ENCODE measurements around the gene TXNDC11. TPM values are rescaled to one million over a fixed set of nuclear protein-coding genes. Genes with fewer than 3 reads are reported as not detected.

TXNDC11 gene
- total RNA-seq, 1 experiment from 2014 or later, result 11.1 TPM

GRCh38 chr16:11672206-11673090 is 70.2 kb downstream of the TXNDC11 start (continued):
- TF ChIP-seq HMGXB4 (CRISPR knock-in tag; IDR thresholded peaks at IDR 0.05), result no peak

GRCh38 chr16:11671676-11672075 is 71.0 kb downstream of the TXNDC11 start:
- ATAC-seq (no peak), DNase-seq (ENCODE audit: low spot score) (no peak)
- Mint-ChIP-seq H3K27me3 (ENCODE audit: low read depth) (no peaks in the 10 kb centered on the region), H3K36me3 (peaks cover 9% of the 10 kb centered on the region), H3K4me1 (peaks cover 53% of the 10 kb centered on the region), H3K27ac (peak overlapping the region; percentile 98), H3K4me3 (no peak overlapping the region), H3K9me3 (no peaks in the 10 kb centered on the region)
- no peak for TF ChIP-seq ELF4 (CRISPR knock-in tag; IDR thresholded peaks at IDR 0.05; ENCODE audit: low read depth)
- CTCF ChIA-PET, result interaction anchor here (1.3 kb wide), 1 partner anchor 285 kb away, joined by 3 read pairs; no protein-coding TSS in a partner anchor
- POLR2A ChIA-PET, result no interaction called here

GRCh38 chr16:11671271-11671670 is 71.4 kb downstream of the TXNDC11 start:
- ChIA-PET CTCF (interaction anchor here (1.3 kb wide), 1 partner anchor 284 kb away, joined by 3 read pairs; no protein-coding TSS in a partner anchor), POLR2A (no interaction called here)
- H3K27me3 Mint-ChIP-seq (ENCODE audit: low read depth), result peaks cover 2% of the 10 kb centered on the region; the same call in 1 of the 2 replicates
- H3K36me3 Mint-ChIP-seq, result peaks cover 6% of the 10 kb centered on the region
- H3K4me3 Mint-ChIP-seq, result no peak overlapping the region
- no peak for TF ChIP-seq FOXK1 (CRISPR knock-in tag; IDR thresholded peaks at IDR 0.05)
- TF ChIP-seq AFF4 (CRISPR knock-in tag; IDR thresholded peaks at IDR 0.05; ENCODE audit: borderline replicate concordance), result no peak
- no peak for TF ChIP-seq TCF7 (CRISPR knock-in tag; IDR thresholded peaks at IDR 0.05; ENCODE audit: low read depth)
- no peak for TF ChIP-seq FOXP1 (CRISPR knock-in tag; IDR thresholded peaks at IDR 0.05; ENCODE audit: borderline replicate concordance)
- TF ChIP-seq ZNF138 (CRISPR knock-in tag; conservative IDR thresholded peaks at IDR 0.05), result no peak
- ATAC-seq, result no peak
- peaks cover 54% of the 10 kb centered on the region for H3K4me1 Mint-ChIP-seq
- no peak for DNase-seq (ENCODE audit: low spot score)
- H3K9me3 Mint-ChIP-seq, result no peaks in the 10 kb centered on the region
- H3K27ac Mint-ChIP-seq, result peak overlapping the region; percentile 68; the same call in 1 of the 2 replicates

GRCh38 chr16:11670171-11671131 is 72.2 kb downstream of the TXNDC11 start:
- H3K4me3 Mint-ChIP-seq, result peak overlapping the region; percentile 70
- ATAC-seq (no peak), DNase-seq (ENCODE audit: low spot score) (no peak)
- H3K36me3 Mint-ChIP-seq, result peaks cover under 1% of the 10 kb centered on the region; the same call in 1 of the 2 replicates
- CTCF ChIA-PET, result interaction anchor here (0.9 to 1.4 kb wide), 3 partner anchors 138 to 283 kb away, joined by 3 to 5 read pairs (median 4); no protein-coding TSS in a partner anchor
- H3K27me3 Mint-ChIP-seq (ENCODE audit: low read depth), result peaks cover 3% of the 10 kb centered on the region; the same call in 1 of the 2 replicates
- POLR2A ChIA-PET, result no interaction called here
- peaks cover 56% of the 10 kb centered on the region for H3K4me1 Mint-ChIP-seq
- H3K27ac Mint-ChIP-seq, result peak overlapping the region; percentile 63
- no peaks in the 10 kb centered on the region for H3K9me3 Mint-ChIP-seq
- TF ChIP-seq TP53 (CRISPR knock-in tag; IDR thresholded peaks at IDR 0.05), result no peak
- no peak for TF ChIP-seq ZNF423 (CRISPR knock-in tag; IDR thresholded peaks at IDR 0.05)
- no peak for TF ChIP-seq GABPB1 (CRISPR knock-in tag; IDR thresholded peaks at IDR 0.05)
- TF ChIP-seq KAT7 (CRISPR knock-in tag; IDR thresholded peaks at IDR 0.05; ENCODE audit: borderline replicate concordance), result no peak
- TF ChIP-seq ZNF416 (CRISPR knock-in tag; IDR thresholded peaks at IDR 0.05), result no peak
- no peak for TF ChIP-seq ZNF425 (CRISPR knock-in tag; conservative IDR thresholded peaks at IDR 0.05)
- no peak for TF ChIP-seq MYBL2 (CRISPR knock-in tag; IDR thresholded peaks at IDR 0.05)
- no peak for TF ChIP-seq PRDM15 (CRISPR knock-in tag; IDR thresholded peaks at IDR 0.05)
